Caco-2 (cell line): ENCODE measurements around the gene ACTG1. TPM values are rescaled to one million over a fixed set of nuclear protein-coding genes. Genes with fewer than 3 reads are reported as not detected.

Source experiments
- BruUV-seq: library from RNA; stranded (reverse); fragments of 400-500 nt; replicated peaks from 2 replicates; lab custom pipeline; 2021; lab: Mats Ljungman, UMichigan
- CTCF ChIA-PET: fragments of 300-600 bp; sonication (Branson Sonifier 250); formaldehyde crosslinking; loops from one replicate; lab custom pipeline; 2022; ENCODE audit warnings: antibody characterized with exemption; lab: Charles Lee
- POLR2A ChIA-PET: fragments of 300-600 bp; sonication (Branson Sonifier 250); formaldehyde crosslinking; loops from one replicate; lab custom pipeline; 2022; ENCODE audit warnings: antibody characterized with exemption; lab: Charles Lee
- DNase-seq, 2 experiments: peaks; one replicate each; pipeline versions ENCODE4 v3.0.0 to v3.0.0-alpha.2; 2020 to 2022
- H3K27me3 ChIP-seq: replicated peaks from 2 replicates; pipeline ENCODE4 v1.6.0; 2011; ENCODE audit warnings: low read length; ENCODE audit not compliant: control insufficient read depth, insufficient read depth
- H3K36me3 ChIP-seq: 2 replicates; pipeline ENCODE4 v1.5.1; 2011; ENCODE audit warnings: low read length; ENCODE audit not compliant: control insufficient read depth, insufficient read depth
- H3K4me1 ChIP-seq: fragments of 250-450 bp; sonication (Bioruptor Pico); 2 replicates; pipeline ENCODE4 v1.5.1; 2020; ENCODE audit warnings: mild to moderate bottlenecking
- H3K4me3 ChIP-seq: 2 replicates; pipeline ENCODE4 v1.5.1; 2011; ENCODE audit warnings: low read depth, mild to moderate bottlenecking, control low read depth, low read length
- H3K9me3 ChIP-seq: fragments of 250-450 bp; sonication (Bioruptor Pico); 2 replicates; pipeline ENCODE4 v1.5.1; 2020; ENCODE audit warnings: mild to moderate bottlenecking, moderate library complexity
- H3K27ac Mint-ChIP-seq: one replicate; pipeline ENCODE4 v1.8.0; 2022; ENCODE audit warnings: mixed read lengths; ENCODE audit not compliant: unreplicated experiment
- H3K27me3 Mint-ChIP-seq: one replicate; pipeline ENCODE4 v1.8.0; 2022; ENCODE audit warnings: mixed read lengths; ENCODE audit not compliant: insufficient read depth, unreplicated experiment
- H3K36me3 Mint-ChIP-seq: one replicate; pipeline ENCODE4 v1.8.0; 2022; ENCODE audit warnings: mild to moderate bottlenecking, mixed read lengths; ENCODE audit not compliant: insufficient read depth, unreplicated experiment
- H3K4me1 Mint-ChIP-seq: one replicate; pipeline ENCODE4 v1.8.0; 2022; ENCODE audit warnings: low read depth, mixed read lengths; ENCODE audit not compliant: unreplicated experiment
- H3K4me3 Mint-ChIP-seq: one replicate; pipeline ENCODE4 v1.8.0; 2022; ENCODE audit warnings: mild to moderate bottlenecking, moderate library complexity, mixed read lengths; ENCODE audit not compliant: unreplicated experiment
- H3K9me3 Mint-ChIP-seq: one replicate; pipeline ENCODE4 v1.8.0; 2022; ENCODE audit warnings: mixed read lengths; ENCODE audit not compliant: unreplicated experiment
- intact Hi-C: fragments of 100-400 bp; cut with micrococcal nuclease; formaldehyde crosslinking; loops from one replicate; pipeline ENCODE4 v1.10.0; 2022; ENCODE audit not compliant: unreplicated experiment
- total RNA-seq: library from RNA; stranded (reverse); gene quantifications from 2 replicates; pipeline ENCODE4 v1.2.3, GENCODE V29; 2022
- TF ChIP-seq, protein P1 (sequence below), 2 experiments: fragments of 200-600 bp in 1 of 2; IDR thresholded peaks; 1 replicate in 1 of 2; 2 replicates in 1 of 2; pipeline versions ENCODE4 v1.5.1 to v1.8.0; 2011 to 2022; ENCODE audit warnings: antibody characterized with exemption in 1 of 2, control low read depth in 1 of 2, inconsistent platforms in 1 of 2, low read depth in 1 of 2, low read length in 1 of 2, mild to moderate bottlenecking in 1 of 2, moderate library complexity in 1 of 2; ENCODE audit not compliant: insufficient read depth in 1 of 2, severe bottlenecking in 1 of 2, unreplicated experiment in 1 of 2

ACTG1 gene
- total RNA-seq, 1 experiment from 2014 or later = 1,436 TPM

DNA sequence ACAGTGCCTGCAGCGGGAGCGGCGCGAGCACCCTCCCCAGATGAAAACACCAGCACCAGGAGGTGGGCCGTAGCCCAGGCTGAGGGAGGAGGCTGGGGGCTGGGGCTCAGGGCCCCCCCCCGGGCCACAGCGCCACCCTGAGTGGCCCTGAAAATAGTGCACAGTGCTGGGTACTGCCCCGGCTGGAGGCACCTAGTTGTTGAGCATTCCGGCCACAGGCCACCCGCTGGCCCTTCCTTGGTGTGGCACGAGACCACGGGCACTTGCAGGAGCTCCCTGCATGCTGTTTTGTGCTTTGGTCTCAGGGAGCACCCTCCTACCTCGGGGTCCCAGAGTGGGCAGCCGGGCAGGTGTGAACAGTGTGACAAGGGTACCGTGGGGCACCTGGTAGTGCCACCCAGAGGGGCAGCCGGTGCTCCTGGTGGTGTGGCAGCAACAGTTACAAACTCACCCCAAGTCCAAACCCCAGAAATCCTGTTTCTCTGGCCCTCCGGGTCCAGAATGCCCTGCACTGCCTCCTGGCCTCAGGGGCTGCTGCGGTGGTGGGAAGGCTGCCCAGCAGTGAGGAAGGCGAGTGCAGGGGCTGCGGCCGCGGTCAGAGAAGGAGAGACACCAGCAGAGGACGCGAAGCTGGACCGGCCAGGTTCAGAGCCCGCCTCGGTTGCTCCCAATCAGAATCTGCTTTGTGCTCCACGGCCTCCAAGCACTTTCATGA lies 27.5 kb upstream of the ACTG1 start:
- H3K4me3 ChIP-seq = no peak overlapping the region
- Mint-ChIP-seq H3K4me3 (no peak overlapping the region), H3K9me3 (no peaks in the 10 kb centered on the region), H3K4me1 (no peaks in the 10 kb centered on the region), H3K27ac (no peak overlapping the region), H3K36me3 (peaks cover 25% of the 10 kb centered on the region), H3K27me3 (no peaks in the 10 kb centered on the region)
- DNase-seq = no peak
- no peaks in the 10 kb centered on the region for H3K27me3 ChIP-seq
- POLR2A ChIA-PET = no interaction called here
- CTCF ChIA-PET = no interaction called here
- H3K4me1 ChIP-seq = no peaks in the 10 kb centered on the region
- no peaks in the 10 kb centered on the region for H3K9me3 ChIP-seq
- intact Hi-C loops = no loop called here
- H3K36me3 ChIP-seq = no peaks in the 10 kb centered on the region; the same call in none of the 2 replicates
- TF ChIP-seq, protein P1, sequence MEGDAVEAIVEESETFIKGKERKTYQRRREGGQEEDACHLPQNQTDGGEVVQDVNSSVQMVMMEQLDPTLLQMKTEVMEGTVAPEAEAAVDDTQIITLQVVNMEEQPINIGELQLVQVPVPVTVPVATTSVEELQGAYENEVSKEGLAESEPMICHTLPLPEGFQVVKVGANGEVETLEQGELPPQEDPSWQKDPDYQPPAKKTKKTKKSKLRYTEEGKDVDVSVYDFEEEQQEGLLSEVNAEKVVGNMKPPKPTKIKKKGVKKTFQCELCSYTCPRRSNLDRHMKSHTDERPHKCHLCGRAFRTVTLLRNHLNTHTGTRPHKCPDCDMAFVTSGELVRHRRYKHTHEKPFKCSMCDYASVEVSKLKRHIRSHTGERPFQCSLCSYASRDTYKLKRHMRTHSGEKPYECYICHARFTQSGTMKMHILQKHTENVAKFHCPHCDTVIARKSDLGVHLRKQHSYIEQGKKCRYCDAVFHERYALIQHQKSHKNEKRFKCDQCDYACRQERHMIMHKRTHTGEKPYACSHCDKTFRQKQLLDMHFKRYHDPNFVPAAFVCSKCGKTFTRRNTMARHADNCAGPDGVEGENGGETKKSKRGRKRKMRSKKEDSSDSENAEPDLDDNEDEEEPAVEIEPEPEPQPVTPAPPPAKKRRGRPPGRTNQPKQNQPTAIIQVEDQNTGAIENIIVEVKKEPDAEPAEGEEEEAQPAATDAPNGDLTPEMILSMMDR (IDR thresholded peaks at IDR 0.05; ENCODE audit: insufficient read depth in 1 of 2, low read depth in 1 of 2, low read length in 1 of 2, severe bottlenecking in 1 of 2, unreplicated experiment in 1 of 2) = no peak
- no TSS peak for BruUV-seq

DNA sequence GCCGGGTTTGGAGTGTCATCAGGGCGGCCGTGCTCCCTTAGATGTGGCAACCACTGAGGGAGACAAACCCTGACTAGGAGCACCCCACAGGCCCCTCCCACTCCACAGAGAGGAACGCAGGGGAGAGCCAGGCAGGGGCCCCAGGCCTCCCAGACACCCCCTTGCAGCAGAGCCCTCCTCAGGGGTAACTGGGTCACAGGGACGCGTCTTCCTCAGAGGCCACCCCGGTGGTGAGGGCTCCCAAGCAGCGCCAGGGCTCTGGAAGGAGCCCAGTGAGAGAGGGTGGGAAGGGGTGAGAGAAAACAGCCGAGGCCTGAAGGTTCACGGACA lies 26.9 kb upstream of the ACTG1 start:
- intact Hi-C loops = no loop called here
- no peaks in the 10 kb centered on the region for H3K27me3 Mint-ChIP-seq
- Histone ChIP-seq H3K27me3 (no peaks in the 10 kb centered on the region), H3K4me1 (peaks cover 3% of the 10 kb centered on the region; the same call in 1 of the 2 replicates), H3K36me3 (no peaks in the 10 kb centered on the region; the same call in none of the 2 replicates), H3K9me3 (no peaks in the 10 kb centered on the region), H3K4me3 (no peak overlapping the region)
- TF ChIP-seq, protein P1 (IDR thresholded peaks at IDR 0.05; ENCODE audit: insufficient read depth in 1 of 2, low read depth in 1 of 2, low read length in 1 of 2, severe bottlenecking in 1 of 2, unreplicated experiment in 1 of 2) = no peak
- peaks cover 26% of the 10 kb centered on the region for H3K36me3 Mint-ChIP-seq
- CTCF ChIA-PET = no interaction called here
- no peaks in the 10 kb centered on the region for H3K4me1 Mint-ChIP-seq
- no peak overlapping the region for H3K27ac Mint-ChIP-seq
- BruUV-seq = no TSS peak
- no peak overlapping the region for H3K4me3 Mint-ChIP-seq
- no peak for DNase-seq
- H3K9me3 Mint-ChIP-seq = no peaks in the 10 kb centered on the region
- POLR2A ChIA-PET = no interaction called here

DNA sequence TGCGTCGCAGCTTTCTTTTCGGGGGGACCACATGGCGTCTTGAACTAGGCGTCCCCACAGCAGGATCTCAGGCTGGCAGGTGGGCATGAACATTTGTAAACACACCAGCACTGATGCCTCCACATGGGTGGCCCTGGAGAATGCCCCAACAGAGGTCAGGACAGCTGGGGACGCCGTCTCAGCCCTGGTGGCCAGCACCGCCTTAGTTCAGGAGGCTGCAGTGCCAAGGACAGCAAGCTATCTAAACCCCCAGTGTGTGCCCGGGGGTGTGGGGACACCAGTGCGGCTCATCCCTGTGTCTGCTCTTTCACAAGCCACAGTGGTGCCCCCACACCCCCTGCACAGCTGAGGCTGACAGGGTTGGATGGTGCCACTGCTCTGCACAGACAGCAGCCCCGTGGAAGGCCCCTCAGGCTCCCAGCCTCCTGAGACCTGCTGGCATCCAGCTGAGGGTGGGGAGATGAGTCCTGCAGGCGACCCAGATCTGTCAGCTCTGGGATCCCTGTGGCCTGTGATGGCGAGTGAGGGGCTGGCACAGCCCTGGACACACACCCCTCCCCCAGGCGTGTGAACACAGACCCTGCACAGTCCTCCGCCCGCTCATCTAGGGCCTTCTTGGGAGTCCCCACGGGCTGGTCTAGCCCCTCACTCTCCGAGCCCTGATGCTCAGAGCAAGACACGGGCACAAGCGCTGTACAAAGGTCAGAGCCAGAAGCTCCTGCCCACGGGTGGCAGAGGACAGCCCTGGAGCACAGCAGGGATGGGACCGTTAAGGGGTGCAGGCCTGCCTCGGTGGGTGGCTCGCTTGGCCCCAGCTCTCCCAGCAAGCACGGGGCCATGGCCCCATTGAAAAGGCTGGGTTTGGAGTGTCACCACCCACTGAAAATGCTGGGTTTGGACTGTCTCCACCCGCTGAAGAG lies 26.3 kb upstream of the ACTG1 start:
- Mint-ChIP-seq H3K4me1 (no peaks in the 10 kb centered on the region), H3K27ac (no peak overlapping the region), H3K4me3 (no peak overlapping the region), H3K36me3 (peaks cover 32% of the 10 kb centered on the region), H3K27me3 (no peaks in the 10 kb centered on the region), H3K9me3 (no peaks in the 10 kb centered on the region)
- Histone ChIP-seq H3K4me3 (no peak overlapping the region), H3K9me3 (no peaks in the 10 kb centered on the region), H3K4me1 (peaks cover 8% of the 10 kb centered on the region; the same call in 1 of the 2 replicates), H3K36me3 (no peaks in the 10 kb centered on the region; the same call in none of the 2 replicates), H3K27me3 (no peaks in the 10 kb centered on the region)
- TF ChIP-seq, protein P1 (IDR thresholded peaks at IDR 0.05; ENCODE audit: insufficient read depth in 1 of 2, low read depth in 1 of 2, low read length in 1 of 2, severe bottlenecking in 1 of 2, unreplicated experiment in 1 of 2) = no peak
- intact Hi-C loops = no loop called here
- POLR2A ChIA-PET = interaction anchor here (0.5 kb wide), 1 partner anchor 30 kb away, joined by 8 read pairs; no protein-coding TSS in a partner anchor
- CTCF ChIA-PET = interaction anchor here (1.0 to 1.1 kb wide), 2 partner anchors 14 to 20 kb away, joined by 3 to 5 read pairs; no protein-coding TSS in a partner anchor
- DNase-seq = no peak
- no TSS peak for BruUV-seq
